HL-60 (cell line): ENCODE results near the gene NUDT10.
"Not testable (repeated sequence)": the region's sequence is repeated elsewhere in the genome, so short reads cannot be mapped to it uniquely, and the experiment has no call there.

Source experiments
- DNase-seq, 2 experiments: peaks; one replicate each; pipeline ENCODE4 v3.0.0-alpha.2; 2010 to 2020; ENCODE audit warnings: low read depth in 1 of 2, low spot score in 1 of 2
- H3K27ac ChIP-seq: fragments of 250-450 bp; sonication (Bioruptor Pico); replicated peaks from 2 replicates; pipeline ENCODE4 v1.5.1; 2020; ENCODE audit warnings: mild to moderate bottlenecking, moderate library complexity
- H3K27me3 ChIP-seq: fragments of 250-450 bp; sonication (Bioruptor Pico); 2 replicates; pipeline ENCODE4 v1.5.1; 2021; ENCODE audit warnings: mild to moderate bottlenecking, moderate library complexity; ENCODE audit not compliant: insufficient read depth, poor library complexity, severe bottlenecking
- H3K4me3 ChIP-seq: replicated peaks from 2 replicates; pipeline ENCODE4 v1.5.1; 2011; ENCODE audit warnings: mild to moderate bottlenecking, control low read depth, low read length; ENCODE audit not compliant: insufficient read depth
- CTCF ChIP-seq: IDR thresholded peaks from one replicate; pipeline ENCODE4 v1.5.1; 2011; ENCODE audit warnings: low read length, control low read depth, inconsistent platforms; ENCODE audit not compliant: insufficient read depth
- GABPA ChIP-seq: IDR thresholded peaks from 2 replicates; pipeline ENCODE4 v1.6.1; 2012; ENCODE audit warnings: low read depth
- POLR2AphosphoS5 ChIP-seq: IDR thresholded peaks from 2 replicates; pipeline ENCODE4 v1.6.1; 2012; ENCODE audit warnings: low read depth
- REST ChIP-seq: IDR thresholded peaks from 2 replicates; pipeline ENCODE4 v1.6.1; 2012; ENCODE audit warnings: low read depth; ENCODE audit not compliant: insufficient replicate concordance
- SPI1 ChIP-seq: IDR thresholded peaks from 2 replicates; pipeline ENCODE4 v1.6.1; 2012; ENCODE audit warnings: low read depth, mild to moderate bottlenecking, borderline replicate concordance

The NUDT10 gene

DNA sequence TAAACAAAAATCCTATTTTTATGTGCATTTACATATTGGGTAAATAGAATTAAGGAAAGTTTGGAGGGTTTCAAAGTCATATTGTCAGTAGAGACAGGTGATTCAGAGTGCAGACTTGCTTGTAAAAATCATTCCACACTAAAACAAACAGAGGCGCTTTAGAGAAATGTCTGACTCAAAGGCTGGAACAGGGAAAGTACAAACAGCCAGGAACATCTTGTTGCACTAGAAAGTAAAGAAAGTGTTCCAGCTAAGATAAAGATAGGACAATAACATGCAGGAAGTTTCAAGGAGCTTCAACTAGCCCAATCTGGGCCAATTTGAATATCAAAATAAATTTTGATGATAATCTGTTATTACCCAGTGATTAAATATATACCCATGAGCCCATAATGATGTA is 16.4 kb upstream of the NUDT10 start:
- Histone ChIP-seq H3K27ac (no peak overlapping the region), H3K4me3 (no peak overlapping the region), H3K27me3 (no peaks in the 10 kb centered on the region)
- TF ChIP-seq SPI1 = no peak
- no peak for TF ChIP-seq REST
- no peak for TF ChIP-seq POLR2AphosphoS5
- no peak for TF ChIP-seq CTCF
- no peak for TF ChIP-seq GABPA
- no peak for DNase-seq

GRCh38 chrX:51332943-51333785 is 542 bp downstream of the NUDT10 start:
- H3K27ac ChIP-seq, H3K27me3 ChIP-seq: not testable (repeated sequence)
- H3K4me3 ChIP-seq = peak overlapping the region; percentile 24; the same call in 1 of the 2 replicates

DNA sequence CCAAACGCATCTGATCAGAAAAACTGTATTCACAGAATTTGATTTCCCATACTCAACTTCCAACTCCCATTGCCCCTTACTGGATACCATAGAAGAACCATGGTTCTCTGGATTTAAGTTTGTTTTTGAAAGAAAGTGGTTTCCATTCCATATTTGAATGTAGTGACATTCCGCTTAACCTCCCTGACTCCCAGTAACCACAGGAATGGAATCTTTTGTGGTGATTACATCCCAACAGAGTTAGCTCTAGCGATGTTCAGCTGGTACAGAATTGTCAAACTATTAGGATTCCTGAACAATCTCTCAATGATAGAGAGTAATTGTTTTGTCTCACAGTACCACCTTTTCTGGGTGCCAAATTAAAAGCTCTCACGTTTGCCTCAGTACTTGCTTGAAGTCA is 1.7 kb downstream of the NUDT10 start:
- no peak for DNase-seq
- TF ChIP-seq REST = no peak
- no peak for TF ChIP-seq GABPA
- TF ChIP-seq POLR2AphosphoS5 = no peak
- TF ChIP-seq CTCF = no peak
- no peak for TF ChIP-seq SPI1
- Histone ChIP-seq H3K27me3 (no peaks in the 10 kb centered on the region), H3K27ac (no peak overlapping the region), H3K4me3 (no peak overlapping the region)

More at GRCh38 chrX:51332943-51333785, 542 bp downstream of the NUDT10 start:
- not testable (repeated sequence) for DNase-seq

DNA sequence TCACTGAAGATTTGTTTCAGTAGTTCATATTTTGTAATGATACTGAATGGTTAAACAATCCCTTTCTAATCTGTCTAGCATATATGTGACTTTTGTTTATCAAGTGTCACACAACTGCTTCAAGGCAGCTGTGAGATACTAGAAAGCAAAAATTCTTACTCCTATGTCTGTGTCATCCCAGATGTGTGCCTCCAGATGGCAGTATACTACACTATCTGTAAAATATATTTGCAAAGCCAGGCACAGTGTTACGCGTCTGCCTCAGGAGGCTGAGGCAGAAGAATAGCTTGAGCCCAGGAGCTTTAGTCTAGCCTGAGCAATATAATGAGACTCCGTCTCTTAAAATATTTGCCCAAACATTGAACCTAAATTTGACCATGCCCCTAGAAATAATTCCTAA is 4.0 kb downstream of the NUDT10 start:
- Histone ChIP-seq H3K27me3 (no peaks in the 10 kb centered on the region), H3K4me3 (no peak overlapping the region), H3K27ac (no peak overlapping the region)
- peak in 1 of 2 experiments; percentile 29 for DNase-seq
- TF ChIP-seq CTCF = peak; percentile 11
- no peak for TF ChIP-seq POLR2AphosphoS5
